Lung (tissue), 12 donors: ENCODE data around the gene MYO5A. TPM values are rescaled to one million over a fixed set of nuclear protein-coding genes. Genes with fewer than 3 reads are reported as not detected.

Experiments
- ATAC-seq: fragments of 200-7000 bp; cut with Tn5 transposase; one replicate; pipeline ENCODE4 v1.9.1; 2020; ENCODE audit warnings: moderate number of reproducible peaks; ENCODE audit not compliant: insufficient read depth, low FRiP score
- DNase-seq, 3 donors: peaks; one replicate each; pipeline ENCODE4 v3.0.0-alpha.2; 2013 to 2017
- H3K27ac ChIP-seq, 2 donors: one replicate each; pipeline ENCODE4 v1.5.1; 2013; ENCODE audit warnings: mild to moderate bottlenecking in 2 of 2, moderate library complexity in 2 of 2, control low read depth in 1 of 2, inconsistent platforms in 1 of 2, low read depth in 1 of 2, low read length in 1 of 2
- H3K27me3 ChIP-seq, 3 donors: one replicate each; pipeline ENCODE4 v1.5.1; 2013; ENCODE audit warnings: low read length in 2 of 3; ENCODE audit not compliant: control insufficient read depth in 3 of 3, insufficient read depth in 3 of 3
- H3K36me3 ChIP-seq, 4 donors: one replicate each; pipeline ENCODE4 v1.5.1; 2013; ENCODE audit warnings: low read length in 4 of 4, mild to moderate bottlenecking in 1 of 4, moderate library complexity in 1 of 4; ENCODE audit not compliant: control insufficient read depth in 4 of 4, insufficient read depth in 4 of 4
- H3K4me1 ChIP-seq, 5 donors: one replicate each; pipeline ENCODE4 v1.5.1; 2013; ENCODE audit warnings: low read length in 5 of 5, mild to moderate bottlenecking in 2 of 5, moderate library complexity in 1 of 5; ENCODE audit not compliant: control insufficient read depth in 5 of 5, insufficient read depth in 5 of 5
- H3K4me3 ChIP-seq: one replicate; pipeline ENCODE4 v1.5.1; 2013; ENCODE audit warnings: mild to moderate bottlenecking, control low read depth, moderate library complexity
- H3K9ac ChIP-seq, 2 donors: one replicate each; pipeline ENCODE4 v1.5.1; 2013; ENCODE audit warnings: low read length in 2 of 2, control low read depth in 1 of 2; ENCODE audit not compliant: insufficient read depth in 1 of 2
- H3K9me3 ChIP-seq, 4 donors: one replicate each; pipeline ENCODE4 v1.5.1; 2013; ENCODE audit warnings: low read length in 3 of 4, mild to moderate bottlenecking in 1 of 4, moderate library complexity in 1 of 4; ENCODE audit not compliant: control insufficient read depth in 4 of 4, insufficient read depth in 3 of 4
- CTCF ChIP-seq: IDR thresholded peaks from 2 replicates; pipeline ENCODE4 v1.5.1; 2012; ENCODE audit warnings: mild to moderate bottlenecking; ENCODE audit errors: control extremely low read depth, extremely low read depth
- WGBS, 2 donors: extraction: QIAGEN DNeasy Blood & Tissue Kit; methylation state at CpG; one replicate each; pipeline ENCODE4 v1.1.7; 2013; 5-methylcytosine and 5-hydroxymethylcytosine counted together
- polyA plus RNA-seq, 2 donors: library from polyadenylated mRNA; stranded (reverse); fragments of 200-250 nt; gene quantifications; one replicate each; pipeline ENCODE4 v1.2.1, GENCODE V29; 2013
- total RNA-seq, 2 donors: library from RNA; depleted of rRNA in 1 of 2; stranded (reverse); fragments of >200 nt in 1 of 2; gene quantifications; one replicate each; pipeline ENCODE4 v1.2.1, GENCODE V29; 2014 to 2021
- donor health status: control.
- donor health status: control.
- donor health status: Bipolar disorder and iron deficiency.
- donor health status: healthy.
- donor health status: DM: yes; HTN: yes; CAD: no.

Gene MYO5A
- total and polyA plus RNA-seq, 4 donors, result 4.5 to 30.5 (median 13.3) TPM

- Histone ChIP-seq H3K27me3 (no peaks in the 10 kb centered on the region), H3K9me3 (no peaks in the 10 kb centered on the region), H3K36me3 (peaks cover 0 to 13% (median 5%) of the 10 kb centered on the region in 4 donors), H3K4me1 (peaks cover 0 to 12% (median 0%) of the 10 kb centered on the region in 5 donors), H3K4me3 (no peak overlapping the region), H3K9ac (no peak overlapping the region), H3K27ac (no peak overlapping the region)
- DNase-seq (no peak), ATAC-seq (no peak)
- no peak for TF ChIP-seq CTCF
Measured at GRCh38 chr15:52557274-52557641, 28.6 kb upstream of the MYO5A start.

GRCh38 chr15:52556524-52557273 lies 28.0 kb upstream of the MYO5A start:
- no peaks in the 10 kb centered on the region for H3K9me3 ChIP-seq
- H3K4me1 ChIP-seq, result peaks cover 0 to 12% (median 0%) of the 10 kb centered on the region in 5 donors
- no peak overlapping the region for H3K4me3 ChIP-seq
- no peak overlapping the region for H3K9ac ChIP-seq
- DNase-seq, result no peak
- no peaks in the 10 kb centered on the region for H3K27me3 ChIP-seq
- peaks cover 4 to 17% (median 6%) of the 10 kb centered on the region in 4 donors for H3K36me3 ChIP-seq
- WGBS, 2 donors, result 22 to 57% methylated on average over 3 of the region's 3 CpGs
- no peak for TF ChIP-seq CTCF
- no peak for ATAC-seq
- no peak overlapping the region for H3K27ac ChIP-seq

GRCh38 chr15:52552303-52552702 lies 23.6 kb upstream of the MYO5A start:
- WGBS, 2 donors, result 48 to 78% methylated on average over 2 of the region's 2 CpGs
- Histone ChIP-seq H3K36me3 (peaks cover 10 to 23% (median 13%) of the 10 kb centered on the region in 4 donors), H3K27ac (no peak overlapping the region), H3K9me3 (no peaks in the 10 kb centered on the region), H3K9ac (no peak overlapping the region), H3K4me3 (no peak overlapping the region), H3K4me1 (peaks cover 0 to 2% (median 0%) of the 10 kb centered on the region in 5 donors), H3K27me3 (no peaks in the 10 kb centered on the region)
- TF ChIP-seq CTCF, result no peak
- DNase-seq, result no peak
- ATAC-seq, result no peak
